ENCODE measurements around the gene SRGAP3. TPM values are rescaled to one million over a fixed set of nuclear protein-coding genes. Genes with fewer than 3 reads are reported as not detected.

SRGAP3 gene
- total RNA-seq, 4 donors from 2014 or later = 14.7 to 58.9 (median 18.7) TPM

- intact Hi-C loops (cut with DNase I) = no loop called here
- DNase-seq = no peak
- H3K4me3 ChIP-seq (replicated peaks in 1 of 3) = no peak overlapping the region
- TF ChIP-seq CTCF (IDR thresholded peaks at IDR 0.05) (no peak), POLR2A (IDR thresholded peaks at IDR 0.05) (no peak)
- no peaks in the 10 kb centered on the region for H3K27me3 ChIP-seq
- H3K4me1 ChIP-seq = no peaks in the 10 kb centered on the region
- 75 to 81% methylated on average over 17 of the region's 17 CpGs for WGBS, 2 donors
- H3K36me3 ChIP-seq = no peaks in the 10 kb centered on the region
- H3K9me3 ChIP-seq = no peaks in the 10 kb centered on the region
- no peak overlapping the region for H3K27ac ChIP-seq
Measured at GRCh38 chr3:9098716-9099675, 150.4 kb downstream of the SRGAP3 start.

- Histone ChIP-seq H3K4me3 (replicated peaks in 1 of 3) (no peak overlapping the region), H3K9me3 (no peaks in the 10 kb centered on the region), H3K27ac (no peak overlapping the region), H3K27me3 (no peaks in the 10 kb centered on the region), H3K36me3 (no peaks in the 10 kb centered on the region), H3K4me1 (no peaks in the 10 kb centered on the region)
- 92 to 93% methylated on average over 7 of the region's 7 CpGs for WGBS, 2 donors
- no peak for DNase-seq
- intact Hi-C loops (cut with DNase I) = no loop called here
- TF ChIP-seq POLR2A (IDR thresholded peaks at IDR 0.05) (no peak), CTCF (IDR thresholded peaks at IDR 0.05) (no peak)
Measured at GRCh38 chr3:9097495-9097894, 152.0 kb downstream of the SRGAP3 start.

GRCh38 chr3:9091486-9092235, 157.8 kb downstream of the SRGAP3 start:
- intact Hi-C loops (cut with DNase I) = no loop called here
- no peak for TF ChIP-seq POLR2A (IDR thresholded peaks at IDR 0.05)
- TF ChIP-seq CTCF (IDR thresholded peaks at IDR 0.05) = no peak
- no peaks in the 10 kb centered on the region for H3K27me3 ChIP-seq
- 53 to 66% methylated on average over 14 to 15 of the region's 15 CpGs for WGBS, 2 donors
- H3K27ac ChIP-seq = no peak overlapping the region
- H3K4me3 ChIP-seq (replicated peaks in 1 of 3) = no peak overlapping the region
- peak; percentile 9 to 47 for DNase-seq
- H3K36me3 ChIP-seq = no peaks in the 10 kb centered on the region
- H3K4me1 ChIP-seq = peaks cover 11 to 18% of the 10 kb centered on the region in 2 donors
- no peaks in the 10 kb centered on the region for H3K9me3 ChIP-seq

- Histone ChIP-seq H3K27ac (peak overlapping the region; percentile 45 to 98 (median 84)), H3K27me3 (no peaks in the 10 kb centered on the region), H3K4me1 (peaks cover 11 to 18% of the 10 kb centered on the region in 2 donors), H3K9me3 (no peaks in the 10 kb centered on the region), H3K4me3 (replicated peaks in 1 of 3) (no peak overlapping the region), H3K36me3 (no peaks in the 10 kb centered on the region)
- intact Hi-C loops (cut with DNase I) = no loop called here
- 24 to 28% methylated on average over 11 of the region's 12 CpGs for WGBS, 2 donors
- TF ChIP-seq POLR2A (IDR thresholded peaks at IDR 0.05) (peak in 1 of 2 donors; percentile 8), CTCF (IDR thresholded peaks at IDR 0.05) (no peak)
- peak; percentile 77 to 78 for DNase-seq
Measured at GRCh38 chr3:9088441-9089353, 160.7 kb downstream of the SRGAP3 start.
